T-helper 1 cell treated with Interleukin-12 subunit alpha and Interleukin-12 subunit beta and Interleukin-4 antibody, amounts not matched to agents 30 ng/mL and 1 ng/mL, for 36 hours (primary cell): Measurements from ENCODE around the gene CD7. TPM values are rescaled to one million over a fixed set of nuclear protein-coding genes. Genes with fewer than 3 reads are reported as not detected.

Experiments
- total RNA-seq: library from RNA; stranded (reverse); gene quantifications from 2 replicates; pipeline ENCODE4 v1.2.3, GENCODE V29; 2022

CD7 gene
- total RNA-seq, 1 donor from 2014 or later: 405 TPM

Other genes with a start within 250 kb of the CD7 start
- 184 and 185 TPM in 2 replicates for gene FASN, start 219.4 kb downstream of the CD7 start, total RNA-seq
- 75.3 and 77.8 TPM in 2 replicates for gene CCDC57, start 104.8 kb downstream of the CD7 start, total RNA-seq
- 142 TPM in 2 replicates for gene SLC16A3, start 88.6 kb downstream of the CD7 start, total RNA-seq
- gene CSNK1D, start 43.9 kb downstream of the CD7 start, total RNA-seq: 160 and 167 TPM in 2 replicates
- gene SECTM1, start 16.2 kb upstream of the CD7 start, total RNA-seq: 9.9 and 12.2 TPM in 2 replicates
- 0.10 TPM in 1 of 2 replicates, not detected in the other for gene TEX19, start 41.6 kb upstream of the CD7 start, total RNA-seq
- gene UTS2R, start 54.2 kb upstream of the CD7 start, total RNA-seq: 0.15 TPM in 1 of 2 replicates, not detected in the other
- gene HEXD, start 100.7 kb upstream of the CD7 start, total RNA-seq: 59.1 and 60.3 TPM in 2 replicates
- gene OGFOD3, start 101.0 kb upstream of the CD7 start, total RNA-seq: 24.7 and 29.2 TPM in 2 replicates
- gene CYBC1, start 133.1 kb upstream of the CD7 start, total RNA-seq: 362 and 372 TPM in 2 replicates
- gene NARF, start 141.1 kb upstream of the CD7 start, total RNA-seq: 168 and 184 TPM in 2 replicates
- 70.6 and 73.0 TPM in 2 replicates for gene FOXK2, start 202.1 kb upstream of the CD7 start, total RNA-seq